Endothelial cell (in vitro differentiated cells): Measurements from ENCODE around the gene DAPK2. TPM values are rescaled to one million over a fixed set of nuclear protein-coding genes. Genes with fewer than 3 reads are reported as not detected.
A peak's percentile ranks its signal among the peaks of the same experiment; 100 is the strongest.

Experiments used
- DNase-seq: peaks from one replicate; pipeline ENCODE4 v3.0.0; 2021; ENCODE audit warnings: low spot score
- H3K27ac Mint-ChIP-seq: one replicate; pipeline ENCODE4 v1.8.0; 2021; ENCODE audit warnings: mixed read lengths, inconsistent platforms; ENCODE audit not compliant: unreplicated experiment
- H3K27me3 Mint-ChIP-seq: one replicate; pipeline ENCODE4 v1.8.0; 2021; ENCODE audit warnings: mild to moderate bottlenecking, moderate library complexity, mixed read lengths, inconsistent platforms; ENCODE audit not compliant: unreplicated experiment
- H3K36me3 Mint-ChIP-seq: one replicate; pipeline ENCODE4 v1.8.0; 2021; ENCODE audit warnings: mild to moderate bottlenecking, low read depth, mixed read lengths, inconsistent platforms; ENCODE audit not compliant: unreplicated experiment
- H3K4me1 Mint-ChIP-seq: one replicate; pipeline ENCODE4 v1.8.0; 2021; ENCODE audit warnings: mild to moderate bottlenecking, mixed read lengths, inconsistent platforms; ENCODE audit not compliant: unreplicated experiment
- H3K4me3 Mint-ChIP-seq: one replicate; pipeline ENCODE4 v1.8.0; 2021; ENCODE audit warnings: mild to moderate bottlenecking, mixed read lengths, inconsistent platforms; ENCODE audit not compliant: unreplicated experiment
- H3K9me3 Mint-ChIP-seq: one replicate; pipeline ENCODE4 v1.8.0; 2021; ENCODE audit warnings: mixed read lengths, inconsistent platforms; ENCODE audit not compliant: unreplicated experiment
- total RNA-seq: library from RNA; stranded (reverse); fragmentation: NEBNext Ultra II Directional; extraction: Animal tissue kit (Norgen Biotek cat#: 25700); gene quantifications from one replicate; pipeline ENCODE4 v1.2.1, GENCODE V29; 2021; ENCODE audit not compliant: unreplicated experiment
- TF ChIP-seq, protein P1 (sequence below): fragments of 200-600 bp; sonication (generic); IDR thresholded peaks from one replicate; pipeline ENCODE4 v1.5.0; 2021; ENCODE audit warnings: antibody characterized with exemption; ENCODE audit not compliant: unreplicated experiment

Gene DAPK2
- total RNA-seq, 1 donor from 2014 or later: 10.0 TPM

DNA sequence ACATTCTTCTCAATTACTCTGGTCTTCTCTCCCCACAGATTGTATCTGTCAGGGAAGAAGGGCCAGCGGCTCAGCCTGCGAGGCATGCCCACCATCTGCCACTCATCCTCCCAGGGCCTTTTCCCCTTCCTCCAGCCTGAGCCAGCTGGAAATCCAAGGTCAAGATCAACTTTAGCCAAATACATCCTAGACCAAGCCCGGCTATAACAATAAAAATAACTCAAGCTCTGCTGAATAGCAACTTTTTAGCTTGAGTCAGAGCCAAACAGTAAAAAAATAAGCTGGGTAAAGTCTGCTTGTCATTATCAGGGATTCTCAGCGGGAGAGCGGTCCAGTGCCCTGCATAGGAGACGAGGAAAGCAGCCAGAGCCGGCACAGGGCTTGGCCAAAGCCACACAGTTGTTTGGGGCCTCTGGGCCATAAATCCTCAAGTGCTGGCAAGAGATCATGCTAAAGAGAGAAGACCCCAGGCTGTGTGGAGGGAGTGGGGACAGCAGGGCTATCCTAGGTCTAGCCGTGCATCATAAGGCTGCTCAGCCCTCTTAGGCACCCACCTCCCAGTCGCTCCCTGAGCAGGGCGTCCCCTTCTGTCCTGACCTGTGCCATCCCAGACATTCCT is 136.4 kb downstream of the DAPK2 start:
- TF ChIP-seq, protein P1, sequence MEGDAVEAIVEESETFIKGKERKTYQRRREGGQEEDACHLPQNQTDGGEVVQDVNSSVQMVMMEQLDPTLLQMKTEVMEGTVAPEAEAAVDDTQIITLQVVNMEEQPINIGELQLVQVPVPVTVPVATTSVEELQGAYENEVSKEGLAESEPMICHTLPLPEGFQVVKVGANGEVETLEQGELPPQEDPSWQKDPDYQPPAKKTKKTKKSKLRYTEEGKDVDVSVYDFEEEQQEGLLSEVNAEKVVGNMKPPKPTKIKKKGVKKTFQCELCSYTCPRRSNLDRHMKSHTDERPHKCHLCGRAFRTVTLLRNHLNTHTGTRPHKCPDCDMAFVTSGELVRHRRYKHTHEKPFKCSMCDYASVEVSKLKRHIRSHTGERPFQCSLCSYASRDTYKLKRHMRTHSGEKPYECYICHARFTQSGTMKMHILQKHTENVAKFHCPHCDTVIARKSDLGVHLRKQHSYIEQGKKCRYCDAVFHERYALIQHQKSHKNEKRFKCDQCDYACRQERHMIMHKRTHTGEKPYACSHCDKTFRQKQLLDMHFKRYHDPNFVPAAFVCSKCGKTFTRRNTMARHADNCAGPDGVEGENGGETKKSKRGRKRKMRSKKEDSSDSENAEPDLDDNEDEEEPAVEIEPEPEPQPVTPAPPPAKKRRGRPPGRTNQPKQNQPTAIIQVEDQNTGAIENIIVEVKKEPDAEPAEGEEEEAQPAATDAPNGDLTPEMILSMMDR: no peak
- DNase-seq: no peak
- Mint-ChIP-seq H3K4me1 (peaks cover 23% of the 10 kb centered on the region), H3K27ac (no peak overlapping the region), H3K4me3 (no peak overlapping the region), H3K27me3 (no peaks in the 10 kb centered on the region), H3K36me3 (no peaks in the 10 kb centered on the region), H3K9me3 (no peaks in the 10 kb centered on the region)

DNA sequence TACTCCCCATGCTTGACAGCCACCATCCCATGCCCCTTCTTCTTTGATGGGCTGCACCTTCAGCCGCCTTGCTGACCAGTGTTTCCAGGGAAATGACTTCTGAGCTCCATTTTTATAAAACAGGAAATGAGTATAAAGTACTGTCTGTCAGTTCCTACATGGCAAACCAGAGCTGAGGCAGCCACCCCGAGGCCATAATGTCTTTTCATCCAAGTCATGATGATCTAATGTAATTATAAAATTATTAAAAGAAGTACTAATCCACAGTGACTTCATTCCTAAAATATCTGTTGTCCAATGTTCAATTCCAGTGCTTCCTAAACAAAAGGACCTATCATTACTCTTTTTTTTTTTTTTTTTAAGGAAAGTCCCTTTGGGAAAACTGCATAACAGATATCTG is 137.3 kb downstream of the DAPK2 start:
- H3K36me3 Mint-ChIP-seq: no peaks in the 10 kb centered on the region
- no peak overlapping the region for H3K4me3 Mint-ChIP-seq
- no peak for DNase-seq
- H3K4me1 Mint-ChIP-seq: peaks cover 23% of the 10 kb centered on the region
- TF ChIP-seq, protein P1: no peak
- H3K9me3 Mint-ChIP-seq: no peaks in the 10 kb centered on the region
- no peak overlapping the region for H3K27ac Mint-ChIP-seq
- no peaks in the 10 kb centered on the region for H3K27me3 Mint-ChIP-seq

DNA sequence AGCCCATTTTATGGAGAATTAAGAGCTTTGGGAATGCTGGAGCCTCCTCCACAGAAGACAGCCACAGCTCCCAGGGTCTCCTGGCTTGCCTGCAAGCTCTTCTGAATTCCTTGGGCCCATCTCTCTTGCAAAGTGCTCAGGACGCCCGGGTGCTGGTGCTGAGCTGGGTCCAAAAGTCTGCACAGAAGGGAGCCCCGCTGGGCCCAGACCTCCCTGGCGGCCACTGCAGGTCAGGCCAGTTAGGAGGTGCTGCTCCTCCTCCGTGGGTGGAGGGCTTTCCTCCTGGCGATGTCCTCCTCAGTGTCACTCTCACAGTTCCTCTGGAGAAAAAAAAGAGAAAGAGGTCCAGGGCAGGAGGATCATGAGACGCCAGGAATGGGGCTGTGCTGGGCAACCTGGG is 138.0 kb downstream of the DAPK2 start:
- no peaks in the 10 kb centered on the region for H3K36me3 Mint-ChIP-seq
- H3K9me3 Mint-ChIP-seq: no peaks in the 10 kb centered on the region
- TF ChIP-seq, protein P1: no peak
- H3K4me3 Mint-ChIP-seq: no peak overlapping the region
- H3K27ac Mint-ChIP-seq: no peak overlapping the region
- H3K27me3 Mint-ChIP-seq: no peaks in the 10 kb centered on the region
- H3K4me1 Mint-ChIP-seq: peaks cover 23% of the 10 kb centered on the region
- no peak for DNase-seq

DNA sequence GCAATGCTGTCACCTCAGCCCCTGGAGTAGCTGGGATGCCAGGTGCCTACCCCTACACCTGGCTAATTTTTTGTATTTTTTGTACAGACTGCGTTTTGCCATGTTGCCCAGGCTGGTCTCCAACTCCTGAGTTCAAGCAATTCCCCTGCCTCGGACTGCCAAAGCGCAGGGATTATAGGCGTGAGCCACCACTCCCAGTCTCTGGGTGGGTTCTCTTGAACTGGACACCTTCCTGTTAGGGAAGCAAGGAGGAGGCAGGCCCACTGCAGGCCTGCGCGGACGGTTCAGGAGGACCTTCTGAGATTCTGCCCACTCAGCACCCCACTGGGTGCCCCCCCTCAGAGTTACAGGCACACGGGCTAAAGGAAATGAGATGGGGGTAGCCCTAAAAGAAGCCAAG is 138.8 kb downstream of the DAPK2 start:
- TF ChIP-seq, protein P1: no peak
- Mint-ChIP-seq H3K4me3 (no peak overlapping the region), H3K9me3 (no peaks in the 10 kb centered on the region), H3K36me3 (no peaks in the 10 kb centered on the region), H3K4me1 (peaks cover 23% of the 10 kb centered on the region), H3K27ac (no peak overlapping the region), H3K27me3 (no peaks in the 10 kb centered on the region)
- no peak for DNase-seq

DNA sequence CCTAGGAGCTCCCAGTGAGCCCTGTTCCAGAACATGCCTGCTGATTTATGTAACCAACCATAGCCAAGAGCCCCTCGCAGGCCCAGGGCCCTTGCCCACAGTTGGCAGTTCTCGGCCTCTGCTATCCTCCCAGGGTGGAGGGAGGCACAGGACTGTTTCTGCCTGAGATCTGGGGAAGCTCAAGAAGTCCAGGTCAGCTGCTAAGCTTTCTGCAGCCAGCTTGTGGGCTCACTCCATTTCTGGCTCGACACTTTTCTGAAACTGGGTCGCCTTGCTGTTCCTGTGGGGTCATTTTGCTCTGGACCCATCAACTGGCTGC is 140.1 kb downstream of the DAPK2 start:
- peak overlapping the region; percentile 27 for H3K27ac Mint-ChIP-seq
- no peak overlapping the region for H3K4me3 Mint-ChIP-seq
- DNase-seq: no peak
- no peaks in the 10 kb centered on the region for H3K9me3 Mint-ChIP-seq
- TF ChIP-seq, protein P1: no peak
- no peaks in the 10 kb centered on the region for H3K36me3 Mint-ChIP-seq
- H3K27me3 Mint-ChIP-seq: no peaks in the 10 kb centered on the region
- peaks cover 31% of the 10 kb centered on the region for H3K4me1 Mint-ChIP-seq
